Psoas muscle (tissue), 8 donors: ENCODE results near the gene SLC7A14. TPM values are rescaled to one million over a fixed set of nuclear protein-coding genes. Genes with fewer than 3 reads are reported as not detected.

Experiments used
- ATAC-seq, 4 donors: fragments of 200-7000 bp; cut with Tn5 transposase; one replicate each; pipeline ENCODE4 v1.9.1; 2020; ENCODE audit warnings: moderate library complexity in 3 of 4, mild to moderate bottlenecking in 2 of 4
- DNase-seq, 2 donors: peaks; one replicate each; pipeline ENCODE4 v3.0.0-alpha.2; 2020
- H3K27ac ChIP-seq: fragments of 200-600 bp; one replicate; pipeline ENCODE4 v1.8.0; 2022
- H3K27me3 ChIP-seq, 3 donors: fragments of 200-600 bp in 1 of 3; one replicate each; pipeline versions ENCODE4 v1.6.1 to v1.8.0; 2013 to 2022; ENCODE audit warnings: low read length in 2 of 3, mild to moderate bottlenecking in 2 of 3, moderate library complexity in 1 of 3; ENCODE audit not compliant: insufficient read depth in 3 of 3
- H3K36me3 ChIP-seq, 2 donors: fragments of 200-600 bp in 1 of 2; one replicate each; pipeline versions ENCODE4 v1.6.1 to v1.8.0; 2013 to 2022; ENCODE audit warnings: low read depth in 1 of 2, mild to moderate bottlenecking in 1 of 2, moderate library complexity in 1 of 2; ENCODE audit not compliant: insufficient read depth in 1 of 2
- H3K4me1 ChIP-seq: fragments of 200-600 bp; one replicate; pipeline ENCODE4 v1.8.0; 2022
- H3K4me3 ChIP-seq: fragments of 200-600 bp; one replicate; pipeline ENCODE4 v1.8.0; 2022; ENCODE audit warnings: mild to moderate bottlenecking
- H3K9me3 ChIP-seq: fragments of 200-600 bp; one replicate; pipeline ENCODE4 v1.8.0; 2022
- WGBS, 3 donors: extraction: QIAGEN DNeasy Blood & Tissue Kit; methylation state at CpG; one replicate each; pipeline versions ENCODE4 v1.1.6 to v1.1.7; 2013; 5-methylcytosine and 5-hydroxymethylcytosine counted together
- intact Hi-C, 2 donors: fragments of 100-400 bp; cut with DNase I; formaldehyde crosslinking; loops; one replicate each; pipeline versions ENCODE4 v1.11.0 to v1.14.2; 2022
- polyA plus RNA-seq, 3 donors: library from polyadenylated mRNA; stranded (reverse); fragments of 200-250 nt; gene quantifications; one replicate each; pipeline ENCODE4 v1.2.3, GENCODE V29; 2013
- total RNA-seq, 4 donors: library from RNA; stranded (reverse); fragmentation: NEBNext Ultra II Directional in 2 of 4; extraction: Animal tissue kit (Norgen Biotek cat#: 25700) in 2 of 4; gene quantifications; one replicate each; pipeline versions ENCODE4 v1.2.1 to v1.2.4, GENCODE V29; 2021 to 2023
- TF ChIP-seq, protein P1 (sequence below): fragments of 200-600 bp; IDR thresholded peaks from one replicate; pipeline ENCODE4 v1.8.0; 2022; ENCODE audit warnings: antibody characterized with exemption
- donor health status: healthy with polysubstance abuse.
- donor health status: DM: no; HTN: no; CAD: no; lungs with moderate emphysema.
- donor health status: Bipolar disorder and iron deficiency.
- donor health status: healthy.
- donor health status: DM: yes; HTN: yes; CAD: no.
- donor health status: DM: no; HTN: no; CAD: no.
- donor health status: DM: no; HTN: no; CAD: no.
- donor health status: DM: yes; HTN: yes; CAD: no.

SLC7A14 gene
- total and polyA plus RNA-seq, 7 donors, result under 0.01 to 0.04 (median 0.01) TPM; not detected in 4

DNA sequence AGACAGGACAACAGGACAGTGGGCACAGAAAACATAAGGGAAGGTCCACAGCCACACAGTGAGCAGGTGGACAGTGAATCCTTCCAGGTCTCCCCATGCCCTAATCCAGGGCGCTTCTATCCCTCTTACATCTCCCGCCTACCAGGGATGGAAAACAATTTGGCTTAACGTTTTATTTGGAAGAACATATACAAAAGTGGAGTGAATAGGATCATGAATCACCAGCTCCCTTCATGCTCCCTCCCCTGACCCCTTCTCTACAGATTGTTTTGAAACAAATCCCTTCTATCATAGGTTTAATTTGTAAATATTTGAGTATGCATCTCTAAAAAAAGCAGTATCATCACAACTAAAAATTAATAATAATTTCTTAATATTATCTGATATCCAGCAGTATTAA lies 114.7 kb downstream of the SLC7A14 start:
- Histone ChIP-seq H3K4me3 (no peak overlapping the region), H3K9me3 (no peaks in the 10 kb centered on the region), H3K27me3 (peaks cover 0 to 5% (median 0%) of the 10 kb centered on the region in 3 donors), H3K4me1 (no peaks in the 10 kb centered on the region), H3K27ac (no peak overlapping the region), H3K36me3 (no peaks in the 10 kb centered on the region)
- DNase-seq (no peak), ATAC-seq (no peak)
- WGBS, 3 donors, result 37 to 41% (median 38%) methylated on average over 3 of the region's 3 CpGs
- intact Hi-C loops, result no loop called here
- TF ChIP-seq, protein P1, sequence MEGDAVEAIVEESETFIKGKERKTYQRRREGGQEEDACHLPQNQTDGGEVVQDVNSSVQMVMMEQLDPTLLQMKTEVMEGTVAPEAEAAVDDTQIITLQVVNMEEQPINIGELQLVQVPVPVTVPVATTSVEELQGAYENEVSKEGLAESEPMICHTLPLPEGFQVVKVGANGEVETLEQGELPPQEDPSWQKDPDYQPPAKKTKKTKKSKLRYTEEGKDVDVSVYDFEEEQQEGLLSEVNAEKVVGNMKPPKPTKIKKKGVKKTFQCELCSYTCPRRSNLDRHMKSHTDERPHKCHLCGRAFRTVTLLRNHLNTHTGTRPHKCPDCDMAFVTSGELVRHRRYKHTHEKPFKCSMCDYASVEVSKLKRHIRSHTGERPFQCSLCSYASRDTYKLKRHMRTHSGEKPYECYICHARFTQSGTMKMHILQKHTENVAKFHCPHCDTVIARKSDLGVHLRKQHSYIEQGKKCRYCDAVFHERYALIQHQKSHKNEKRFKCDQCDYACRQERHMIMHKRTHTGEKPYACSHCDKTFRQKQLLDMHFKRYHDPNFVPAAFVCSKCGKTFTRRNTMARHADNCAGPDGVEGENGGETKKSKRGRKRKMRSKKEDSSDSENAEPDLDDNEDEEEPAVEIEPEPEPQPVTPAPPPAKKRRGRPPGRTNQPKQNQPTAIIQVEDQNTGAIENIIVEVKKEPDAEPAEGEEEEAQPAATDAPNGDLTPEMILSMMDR, result no peak

DNA sequence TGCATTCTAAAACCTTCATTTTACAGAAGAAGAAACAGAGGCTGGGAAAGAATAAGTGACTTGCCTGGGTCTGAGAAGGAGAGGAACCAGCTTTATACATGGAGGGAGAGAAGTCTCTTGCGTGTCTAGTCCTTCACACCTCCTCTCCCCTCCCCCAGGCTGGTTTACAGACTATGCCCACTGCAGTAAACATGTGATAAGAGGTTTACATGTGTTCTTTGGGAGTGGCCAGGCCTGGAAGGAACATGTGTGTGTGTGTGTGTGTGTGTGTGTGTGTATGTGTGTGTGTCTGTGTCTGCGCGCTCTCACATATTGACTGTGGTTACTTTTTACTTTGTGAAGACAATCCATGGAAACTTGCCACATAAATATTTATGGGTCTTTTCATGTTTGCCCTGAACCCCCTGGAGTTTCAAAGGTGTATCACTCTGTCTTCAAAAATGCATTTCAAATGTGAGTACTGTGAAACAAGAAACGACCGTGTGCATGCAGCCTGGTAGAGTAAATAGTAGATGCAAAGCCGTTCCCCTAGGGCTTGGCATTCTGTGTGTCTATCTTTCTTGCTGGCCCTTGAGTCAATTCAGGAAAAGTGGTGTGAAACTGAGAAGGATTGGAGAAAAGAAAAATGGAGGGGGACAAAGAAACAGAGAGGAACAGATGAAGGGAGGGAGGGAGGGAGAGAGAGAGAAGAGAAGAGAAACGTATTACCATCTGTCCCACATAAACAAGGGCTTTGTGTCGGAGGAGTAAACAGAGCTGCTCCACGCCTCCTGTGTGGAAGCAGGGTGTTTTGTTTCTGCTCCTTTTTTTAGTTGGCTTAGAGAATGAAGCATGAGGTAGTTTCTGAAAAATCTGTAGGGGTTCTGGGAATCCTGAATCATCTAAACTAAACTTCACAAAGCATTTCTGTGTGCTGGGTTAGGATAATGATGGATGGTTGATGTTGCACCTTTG lies 115.5 kb downstream of the SLC7A14 start:
- Histone ChIP-seq H3K4me3 (no peak overlapping the region), H3K4me1 (no peaks in the 10 kb centered on the region), H3K9me3 (no peaks in the 10 kb centered on the region), H3K36me3 (no peaks in the 10 kb centered on the region), H3K27me3 (peaks cover 0 to 5% (median 0%) of the 10 kb centered on the region in 3 donors), H3K27ac (no peak overlapping the region)
- TF ChIP-seq, protein P1, result no peak
- ATAC-seq (no peak), DNase-seq (no peak)
- intact Hi-C loops, result no loop called here
- 41 to 45% (median 43%) methylated on average over 9 of the region's 9 CpGs for WGBS, 3 donors

GRCh38 chr3:170469151-170470062 lies 116.5 kb downstream of the SLC7A14 start:
- ATAC-seq, result no peak
- no peak overlapping the region for H3K27ac ChIP-seq
- DNase-seq, result no peak

GRCh38 chr3:170467571-170468147 lies 118.2 kb downstream of the SLC7A14 start:
- TF ChIP-seq, protein P1, result no peak
- WGBS, 3 donors, result 44 to 49% (median 47%) methylated on average over 7 of the region's 7 CpGs
- Histone ChIP-seq H3K27ac (no peak overlapping the region), H3K36me3 (no peaks in the 10 kb centered on the region), H3K4me3 (no peak overlapping the region), H3K9me3 (no peaks in the 10 kb centered on the region), H3K27me3 (peaks cover 0 to 8% (median 0%) of the 10 kb centered on the region in 3 donors), H3K4me1 (no peaks in the 10 kb centered on the region)
- ATAC-seq, result no peak
- no peak for DNase-seq
- intact Hi-C loops, result no loop called here

More at GRCh38 chr3:170469151-170470062, 116.5 kb downstream of the SLC7A14 start:
- no peak overlapping the region for H3K4me3 ChIP-seq
- H3K27me3 ChIP-seq, result peaks cover 0 to 5% (median 0%) of the 10 kb centered on the region in 3 donors
- H3K4me1 ChIP-seq, result no peaks in the 10 kb centered on the region
- TF ChIP-seq, protein P1, result no peak
- H3K36me3 ChIP-seq, result no peaks in the 10 kb centered on the region
- 43 to 49% (median 44%) methylated on average over 5 of the region's 5 CpGs for WGBS, 3 donors
- H3K9me3 ChIP-seq, result no peaks in the 10 kb centered on the region
- intact Hi-C loops, result no loop called here
